A549 treated with RU486 at 1 μM for 4 hours (cell line): ENCODE measurements around the gene GAGE12C. TPM values are rescaled to one million over a fixed set of nuclear protein-coding genes. Genes with fewer than 3 reads are reported as not detected.

Experiments
- total RNA-seq: library from RNA; stranded (reverse); fragments of 200-300 nt; extraction: Qiagen RNA extraction; gene quantifications from 5 replicates; pipeline ENCODE4 v1.2.3, GENCODE V29; 2022; ENCODE audit warnings: low read depth

The GAGE12C gene
- not detected in 5 replicates for total RNA-seq

GRCh38 chrX:49531877-49532276 is at the start of gene GAGE12C:
Gene GAGE12C, plus strand, starts transcription at chrX:49532177. Its CDS starts 1,155 bp downstream, at chrX:49533332.

GRCh38 chrX:49541433-49541832 is 9.5 kb downstream of the GAGE12C start, which contains the start of gene GAGE12D:
Gene GAGE12D, plus strand, starts transcription at chrX:49541733. Its CDS starts 1,155 bp downstream, at chrX:49542888.

GRCh38 chrX:49550989-49551388 is 19.0 kb downstream of the GAGE12C start, which contains the start of gene GAGE12E:
Gene GAGE12E, plus strand, starts transcription at chrX:49551289. Its CDS starts 1,155 bp downstream, at chrX:49552444.

GRCh38 chrX:49560542-49560941 is 28.6 kb downstream of the GAGE12C start, which contains the start of gene GAGE12F:
Gene GAGE12F, plus strand, starts transcription at chrX:49560842. Its CDS starts 1,155 bp downstream, at chrX:49561997.

GRCh38 chrX:49570100-49570499 is 38.1 kb downstream of the GAGE12C start, which contains the start of gene GAGE12G:
Gene GAGE12G, plus strand, starts transcription at chrX:49570400. Its CDS starts 1,155 bp downstream, at chrX:49571555.

GRCh38 chrX:49579649-49580048 is 47.7 kb downstream of the GAGE12C start, which contains the start of gene GAGE12H:
Gene GAGE12H, plus strand, starts transcription at chrX:49579949. Its CDS starts 1,155 bp downstream, at chrX:49581104.

Other genes with a start within 250 kb of the GAGE12C start
- not detected in 5 replicates for gene GAGE10, start 228.5 kb upstream of the GAGE12C start, total RNA-seq
- not detected in 5 replicates for gene GAGE12J, start 210.1 kb upstream of the GAGE12C start, total RNA-seq
- not detected in 5 replicates for gene GAGE13, start 200.6 kb upstream of the GAGE12C start, total RNA-seq
- not detected in 5 replicates for gene GAGE12D, start 9.6 kb downstream of the GAGE12C start, total RNA-seq
- not detected in 5 replicates for gene GAGE12E, start 19.1 kb downstream of the GAGE12C start, total RNA-seq
- not detected in 5 replicates for gene GAGE12F, start 28.7 kb downstream of the GAGE12C start, total RNA-seq
- not detected in 5 replicates for gene GAGE12G, start 38.2 kb downstream of the GAGE12C start, total RNA-seq
- not detected in 5 replicates for gene GAGE12H, start 47.8 kb downstream of the GAGE12C start, total RNA-seq
- not detected in 5 replicates for gene GAGE2A, start 57.3 kb downstream of the GAGE12C start, total RNA-seq
- gene GAGE1, start 66.8 kb downstream of the GAGE12C start, total RNA-seq, result not detected in 5 replicates
- 0.27 TPM in 1 of 5 replicates, not detected in the others for gene PAGE1, start 163.8 kb downstream of the GAGE12C start, total RNA-seq